Measurements from ENCODE around the gene IMMP2L. TPM values are rescaled to one million over a fixed set of nuclear protein-coding genes. Genes with fewer than 3 reads are reported as not detected.

The IMMP2L gene
- total RNA-seq, 1 experiment from 2014 or later, result 8.6 TPM

DNA sequence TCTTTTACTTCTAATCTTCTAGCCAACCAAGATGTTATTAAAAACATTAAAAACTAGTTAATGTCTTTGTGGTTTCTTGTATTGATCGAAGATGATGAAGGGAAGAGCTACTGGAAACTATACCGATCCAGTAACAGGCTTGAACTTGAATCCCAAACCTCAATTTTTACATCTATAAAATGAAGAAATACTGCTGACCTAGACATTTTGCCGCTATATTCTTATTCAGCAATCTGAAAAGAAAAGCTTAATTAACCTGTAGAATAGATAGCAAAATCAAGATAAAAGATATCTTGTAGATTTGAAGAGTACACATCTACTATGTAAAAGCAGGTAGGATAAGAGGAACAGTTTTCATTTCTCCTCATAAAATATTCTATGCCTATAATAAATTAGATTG is 797.4 kb downstream of the IMMP2L start:
- Histone ChIP-seq H2AFZ (ENCODE audit: low read length) (no peak overlapping the region), H3K9me3 (ENCODE audit: low read length) (no peaks in the 10 kb centered on the region), H4K20me1 (ENCODE audit: low read length) (no peaks in the 10 kb centered on the region), H3K9me2 (replicated peaks; ENCODE audit: low read length) (no peaks in the 10 kb centered on the region), H3K79me2 (ENCODE audit: low read length) (no peaks in the 10 kb centered on the region), H3K27me3 (ENCODE audit: low read length) (no peaks in the 10 kb centered on the region), H3K9ac (ENCODE audit: low read length) (no peak overlapping the region), H3K36me3 (ENCODE audit: low read depth, low read length) (no peaks in the 10 kb centered on the region), H3K4me2 (ENCODE audit: low read length) (no peak overlapping the region), H3K4me3 (ENCODE audit: low read length) (no peak overlapping the region), H3F3A (ENCODE audit: low read length, unreplicated experiment) (no peaks in the 10 kb centered on the region), H3K4me1 (ENCODE audit: insufficient read depth, low read length) (peaks cover 9% of the 10 kb centered on the region; the same call in 1 of the 2 replicates), H3K27ac (ENCODE audit: low read length) (no peak overlapping the region)
- DNase-seq (no peak), ATAC-seq (no peak)
- POLR2A ChIA-PET (ENCODE audit: unreplicated experiment), result no interaction called here
- no TSS peak for BruUV-seq (replicated peaks)
- CTCF ChIA-PET, result no interaction called here
- intact Hi-C loops (cut with micrococcal nuclease), result no loop called here
- TF ChIP-seq EZH2 (IDR thresholded peaks at IDR 0.05; ENCODE audit: low read length, unreplicated experiment), result no peak
- TF ChIP-seq EZH2phosphoT487 (IDR thresholded peaks at IDR 0.05; ENCODE audit: borderline replicate concordance, low read length), result no peak

DNA sequence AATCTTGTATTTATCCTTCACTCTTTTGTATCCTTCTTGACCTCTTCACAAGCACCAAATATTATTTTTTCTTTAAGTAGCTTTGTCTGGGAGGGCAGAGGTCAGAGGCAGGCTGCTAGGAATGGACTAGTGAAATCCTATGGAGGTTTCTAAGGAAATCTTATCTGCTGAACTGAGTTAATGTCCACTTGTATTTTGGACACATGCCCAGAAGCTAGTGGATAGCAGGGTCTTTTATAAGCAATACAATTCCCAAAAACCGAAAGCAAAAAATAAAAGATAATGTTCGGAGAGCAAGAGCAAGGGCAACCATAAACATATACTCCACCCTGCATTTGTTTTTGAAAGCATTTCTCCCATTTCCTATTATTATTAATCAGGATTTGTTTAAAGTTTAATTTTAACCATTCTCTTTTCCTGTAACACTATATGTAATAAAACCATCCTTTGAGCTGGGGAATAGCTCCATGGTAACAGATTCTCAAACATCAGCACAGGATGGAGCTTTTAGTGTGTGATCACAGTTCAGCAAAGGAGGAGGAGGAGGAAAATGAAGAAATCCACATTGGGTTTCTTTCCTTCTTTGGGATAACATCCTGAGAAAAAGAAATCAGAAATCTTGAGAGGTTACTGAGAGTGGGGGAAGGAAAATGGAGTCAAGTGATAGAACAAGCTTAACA is 799.6 kb downstream of the IMMP2L start:
- ChIA-PET CTCF (no interaction called here), POLR2A (ENCODE audit: unreplicated experiment) (no interaction called here)
- H3K9me3 ChIP-seq (ENCODE audit: low read length), result no peaks in the 10 kb centered on the region
- no peak overlapping the region for H3K9ac ChIP-seq (ENCODE audit: low read length)
- H3K9me2 ChIP-seq (replicated peaks; ENCODE audit: low read length), result no peaks in the 10 kb centered on the region
- H2AFZ ChIP-seq (ENCODE audit: low read length), result no peak overlapping the region
- no peaks in the 10 kb centered on the region for H3K79me2 ChIP-seq (ENCODE audit: low read length)
- DNase-seq, result no peak
- no peaks in the 10 kb centered on the region for H4K20me1 ChIP-seq (ENCODE audit: low read length)
- intact Hi-C loops (cut with micrococcal nuclease), result no loop called here
- no peak overlapping the region for H3K4me2 ChIP-seq (ENCODE audit: low read length)
- H3K27ac ChIP-seq (ENCODE audit: low read length), result no peak overlapping the region
- H3K36me3 ChIP-seq (ENCODE audit: low read depth, low read length), result no peaks in the 10 kb centered on the region
- ATAC-seq, result no peak
- H3K4me1 ChIP-seq (ENCODE audit: insufficient read depth, low read length), result peaks cover 27% of the 10 kb centered on the region
- BruUV-seq (replicated peaks), result no TSS peak
- H3K27me3 ChIP-seq (ENCODE audit: low read length), result no peaks in the 10 kb centered on the region
- no peaks in the 10 kb centered on the region for H3F3A ChIP-seq (ENCODE audit: low read length, unreplicated experiment)
- no peak overlapping the region for H3K4me3 ChIP-seq (ENCODE audit: low read length)
- TF ChIP-seq EZH2phosphoT487 (IDR thresholded peaks at IDR 0.05; ENCODE audit: borderline replicate concordance, low read length) (no peak), EZH2 (IDR thresholded peaks at IDR 0.05; ENCODE audit: low read length, unreplicated experiment) (no peak)
- TF ChIP-seq, protein P1, sequence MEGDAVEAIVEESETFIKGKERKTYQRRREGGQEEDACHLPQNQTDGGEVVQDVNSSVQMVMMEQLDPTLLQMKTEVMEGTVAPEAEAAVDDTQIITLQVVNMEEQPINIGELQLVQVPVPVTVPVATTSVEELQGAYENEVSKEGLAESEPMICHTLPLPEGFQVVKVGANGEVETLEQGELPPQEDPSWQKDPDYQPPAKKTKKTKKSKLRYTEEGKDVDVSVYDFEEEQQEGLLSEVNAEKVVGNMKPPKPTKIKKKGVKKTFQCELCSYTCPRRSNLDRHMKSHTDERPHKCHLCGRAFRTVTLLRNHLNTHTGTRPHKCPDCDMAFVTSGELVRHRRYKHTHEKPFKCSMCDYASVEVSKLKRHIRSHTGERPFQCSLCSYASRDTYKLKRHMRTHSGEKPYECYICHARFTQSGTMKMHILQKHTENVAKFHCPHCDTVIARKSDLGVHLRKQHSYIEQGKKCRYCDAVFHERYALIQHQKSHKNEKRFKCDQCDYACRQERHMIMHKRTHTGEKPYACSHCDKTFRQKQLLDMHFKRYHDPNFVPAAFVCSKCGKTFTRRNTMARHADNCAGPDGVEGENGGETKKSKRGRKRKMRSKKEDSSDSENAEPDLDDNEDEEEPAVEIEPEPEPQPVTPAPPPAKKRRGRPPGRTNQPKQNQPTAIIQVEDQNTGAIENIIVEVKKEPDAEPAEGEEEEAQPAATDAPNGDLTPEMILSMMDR (conservative IDR thresholded peaks at IDR 0.05; ENCODE audit: low read depth, low read length), result no peak

DNA sequence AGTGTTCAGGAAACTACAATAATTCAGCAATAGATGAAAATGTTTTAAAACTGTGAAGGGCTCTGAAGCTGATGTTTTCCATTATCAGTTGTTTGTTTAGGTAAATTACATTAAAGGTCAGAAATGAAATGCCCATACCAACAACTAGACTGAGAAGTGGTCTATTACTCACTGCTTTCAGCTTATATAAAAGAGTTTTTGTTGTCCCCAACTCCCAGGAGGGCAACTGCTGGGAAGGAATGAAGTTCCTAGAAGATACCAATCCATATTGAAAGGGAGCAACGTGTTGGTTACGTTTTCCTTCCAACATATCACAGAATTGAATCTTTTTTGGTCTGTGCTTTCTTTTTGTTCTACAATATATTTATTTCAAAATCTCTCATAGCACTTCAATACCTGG is 802.0 kb downstream of the IMMP2L start:
- Histone ChIP-seq H3K9ac (ENCODE audit: low read length) (no peak overlapping the region), H3K36me3 (ENCODE audit: low read depth, low read length) (no peaks in the 10 kb centered on the region), H3K9me2 (replicated peaks; ENCODE audit: low read length) (no peaks in the 10 kb centered on the region), H3F3A (ENCODE audit: low read length, unreplicated experiment) (no peaks in the 10 kb centered on the region), H2AFZ (ENCODE audit: low read length) (no peak overlapping the region), H3K4me2 (ENCODE audit: low read length) (no peak overlapping the region), H3K79me2 (ENCODE audit: low read length) (no peaks in the 10 kb centered on the region), H3K27me3 (ENCODE audit: low read length) (no peaks in the 10 kb centered on the region), H3K9me3 (ENCODE audit: low read length) (no peaks in the 10 kb centered on the region), H3K27ac (ENCODE audit: low read length) (no peak overlapping the region), H4K20me1 (ENCODE audit: low read length) (no peaks in the 10 kb centered on the region), H3K4me3 (ENCODE audit: low read length) (no peak overlapping the region), H3K4me1 (ENCODE audit: insufficient read depth, low read length) (peaks cover 18% of the 10 kb centered on the region)
- POLR2A ChIA-PET (ENCODE audit: unreplicated experiment), result no interaction called here
- DNase-seq, result no peak
- intact Hi-C loops (cut with micrococcal nuclease), result no loop called here
- CTCF ChIA-PET, result no interaction called here
- TF ChIP-seq EZH2phosphoT487 (IDR thresholded peaks at IDR 0.05; ENCODE audit: borderline replicate concordance, low read length) (no peak), EZH2 (IDR thresholded peaks at IDR 0.05; ENCODE audit: low read length, unreplicated experiment) (no peak)
- TF ChIP-seq, protein P1 (conservative IDR thresholded peaks at IDR 0.05; ENCODE audit: low read depth, low read length), result no peak
- BruUV-seq (replicated peaks), result no TSS peak
- no peak for ATAC-seq
